Measurements from ENCODE around the gene GRK5.

Gene GRK5

DNA sequence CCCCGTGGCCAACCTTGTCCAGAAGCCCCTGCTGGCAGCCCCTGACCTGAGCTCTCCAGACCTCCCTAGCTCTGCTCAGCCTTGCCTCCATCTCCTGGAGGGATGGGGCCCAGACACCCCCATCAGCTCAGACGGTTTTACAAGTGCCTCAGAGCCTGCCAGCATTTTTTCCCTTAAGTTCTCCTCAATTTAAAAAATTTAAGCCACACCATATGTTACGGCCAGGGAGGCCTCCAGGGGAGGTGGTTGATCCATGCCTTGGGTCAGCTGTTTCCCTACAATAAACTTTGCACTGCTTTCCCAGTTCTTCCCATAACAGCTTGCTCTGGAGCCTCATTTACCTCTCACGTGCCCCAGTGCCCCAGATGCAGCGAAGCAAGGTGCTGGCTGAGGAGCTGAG, 191.6 kb downstream of the GRK5 start:
- TF ChIP-seq, protein P1, sequence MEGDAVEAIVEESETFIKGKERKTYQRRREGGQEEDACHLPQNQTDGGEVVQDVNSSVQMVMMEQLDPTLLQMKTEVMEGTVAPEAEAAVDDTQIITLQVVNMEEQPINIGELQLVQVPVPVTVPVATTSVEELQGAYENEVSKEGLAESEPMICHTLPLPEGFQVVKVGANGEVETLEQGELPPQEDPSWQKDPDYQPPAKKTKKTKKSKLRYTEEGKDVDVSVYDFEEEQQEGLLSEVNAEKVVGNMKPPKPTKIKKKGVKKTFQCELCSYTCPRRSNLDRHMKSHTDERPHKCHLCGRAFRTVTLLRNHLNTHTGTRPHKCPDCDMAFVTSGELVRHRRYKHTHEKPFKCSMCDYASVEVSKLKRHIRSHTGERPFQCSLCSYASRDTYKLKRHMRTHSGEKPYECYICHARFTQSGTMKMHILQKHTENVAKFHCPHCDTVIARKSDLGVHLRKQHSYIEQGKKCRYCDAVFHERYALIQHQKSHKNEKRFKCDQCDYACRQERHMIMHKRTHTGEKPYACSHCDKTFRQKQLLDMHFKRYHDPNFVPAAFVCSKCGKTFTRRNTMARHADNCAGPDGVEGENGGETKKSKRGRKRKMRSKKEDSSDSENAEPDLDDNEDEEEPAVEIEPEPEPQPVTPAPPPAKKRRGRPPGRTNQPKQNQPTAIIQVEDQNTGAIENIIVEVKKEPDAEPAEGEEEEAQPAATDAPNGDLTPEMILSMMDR (IDR thresholded peaks at IDR 0.05; ENCODE audit: extremely low read depth, missing control alignments) = no peak
- no peak for DNase-seq (ENCODE audit: low spot score)

DNA sequence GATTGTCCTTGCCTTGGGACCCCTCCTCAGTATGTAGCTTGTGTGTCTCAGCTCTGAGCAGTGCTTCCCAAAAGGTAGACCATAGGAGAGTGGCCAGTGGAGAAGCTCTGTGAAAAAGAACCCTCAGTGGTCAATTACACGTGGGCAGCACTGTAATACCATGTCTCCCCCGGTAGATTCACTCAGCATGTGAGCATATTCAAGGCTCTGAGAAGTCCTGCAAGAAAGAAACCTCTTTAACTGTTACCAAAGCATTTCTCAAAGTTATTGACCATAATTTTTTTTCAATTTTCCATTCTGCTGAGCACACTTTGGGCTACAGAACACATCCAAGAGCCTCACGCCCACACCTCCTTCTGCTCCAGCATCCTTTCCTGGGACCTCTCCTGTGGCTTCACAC, 192.1 kb downstream of the GRK5 start:
- TF ChIP-seq, protein P1 (IDR thresholded peaks at IDR 0.05; ENCODE audit: extremely low read depth, missing control alignments) = no peak
- no peak for DNase-seq (ENCODE audit: low spot score)

DNA sequence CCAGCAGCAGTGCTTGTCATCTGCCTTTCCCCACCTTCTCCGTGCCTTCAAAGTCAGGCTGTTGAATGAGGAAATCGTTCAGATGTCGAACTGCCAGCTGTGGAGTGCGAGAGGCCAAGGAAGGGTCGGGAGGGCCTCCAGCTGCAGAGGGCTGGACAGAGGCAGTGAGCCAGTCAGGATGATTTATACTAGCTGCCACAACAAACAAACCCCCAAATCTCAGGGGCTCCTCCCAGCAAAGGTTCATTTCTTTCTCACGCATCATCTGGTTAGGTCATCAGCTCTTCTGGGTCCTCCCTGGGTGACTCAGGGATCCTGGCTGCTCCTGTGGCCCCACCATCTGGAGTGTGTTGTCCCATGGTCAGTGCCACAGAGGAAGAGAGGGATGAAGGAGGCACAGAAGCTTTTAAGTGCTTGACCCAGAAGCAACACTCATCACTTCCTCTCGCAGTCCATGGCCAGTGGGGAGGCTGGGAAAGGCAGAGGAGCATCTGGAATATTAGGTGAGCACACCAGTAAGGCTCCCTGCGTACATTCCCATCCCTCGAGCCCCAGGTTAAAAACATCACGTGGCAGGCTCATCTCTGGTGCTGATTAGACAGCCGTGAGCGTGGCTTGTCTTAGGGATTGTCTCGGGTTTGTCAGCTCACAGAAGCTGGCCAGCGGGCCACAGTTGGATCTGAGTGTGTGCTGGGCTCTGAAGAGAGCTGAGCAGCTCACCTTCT, 194.5 kb downstream of the GRK5 start:
- DNase-seq (ENCODE audit: low spot score) = no peak
- TF ChIP-seq, protein P1 (IDR thresholded peaks at IDR 0.05; ENCODE audit: extremely low read depth, missing control alignments) = no peak

DNA sequence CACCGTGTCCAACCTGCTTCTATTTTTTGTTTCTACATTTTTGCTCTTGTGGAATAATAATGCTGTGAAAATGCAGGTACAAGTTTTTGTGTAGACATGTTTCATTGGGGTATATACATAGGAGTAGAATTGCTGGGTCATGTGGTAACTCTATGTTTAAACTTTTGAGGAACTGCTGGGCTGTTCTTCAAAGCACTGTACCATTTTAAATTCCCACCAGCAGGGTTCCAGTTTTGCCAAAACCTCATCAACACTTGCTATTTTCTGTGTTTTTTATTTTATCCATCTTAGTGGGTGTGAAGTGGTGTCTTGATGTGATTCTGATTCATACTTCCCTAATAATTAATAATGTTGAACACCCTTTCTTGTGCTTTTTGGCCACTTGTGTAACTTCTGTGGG, 196.6 kb downstream of the GRK5 start:
- DNase-seq (ENCODE audit: low spot score) = no peak
- TF ChIP-seq, protein P1 (IDR thresholded peaks at IDR 0.05; ENCODE audit: extremely low read depth, missing control alignments) = no peak

DNA sequence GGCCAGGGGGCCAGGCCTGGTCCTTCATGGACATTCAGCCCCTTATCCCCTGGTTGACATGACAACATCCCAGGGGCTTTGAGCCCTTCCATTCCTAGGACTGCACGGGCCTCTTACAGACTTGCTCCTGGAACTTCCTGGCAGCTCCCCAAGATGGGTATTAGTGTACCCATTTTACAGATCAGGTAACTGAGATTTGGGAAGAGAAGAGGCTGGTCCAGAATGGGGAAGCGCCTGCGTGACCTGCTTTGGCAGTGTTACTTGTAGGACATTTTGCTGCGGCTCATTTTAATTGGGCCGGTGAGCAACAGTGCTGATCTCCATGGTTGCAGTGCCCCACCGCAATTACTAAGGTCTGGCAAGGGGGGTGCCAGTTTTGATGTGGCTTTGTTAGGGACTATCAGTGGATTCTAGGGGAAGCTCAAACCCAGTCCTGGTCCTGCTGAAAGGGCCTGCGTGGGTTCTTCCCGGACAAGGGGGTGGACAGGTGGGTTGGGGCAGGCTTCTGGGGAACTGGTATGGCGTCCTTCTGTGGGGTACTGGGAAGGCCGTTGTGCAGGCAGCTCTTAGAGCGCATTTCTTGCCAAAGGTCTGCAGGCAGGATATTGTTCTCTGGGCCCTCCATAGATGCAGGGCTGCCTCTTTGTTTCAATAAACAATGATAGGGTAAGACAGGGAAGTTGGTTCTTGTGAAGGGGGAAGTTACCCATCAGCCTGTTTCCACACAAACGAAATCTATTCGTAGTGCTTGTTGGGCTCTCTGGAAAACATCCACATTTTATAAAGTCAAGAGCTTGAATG, 197.5 kb downstream of the GRK5 start:
- DNase-seq (ENCODE audit: low spot score) = no peak
- TF ChIP-seq, protein P1 (IDR thresholded peaks at IDR 0.05; ENCODE audit: extremely low read depth, missing control alignments) = no peak

DNA sequence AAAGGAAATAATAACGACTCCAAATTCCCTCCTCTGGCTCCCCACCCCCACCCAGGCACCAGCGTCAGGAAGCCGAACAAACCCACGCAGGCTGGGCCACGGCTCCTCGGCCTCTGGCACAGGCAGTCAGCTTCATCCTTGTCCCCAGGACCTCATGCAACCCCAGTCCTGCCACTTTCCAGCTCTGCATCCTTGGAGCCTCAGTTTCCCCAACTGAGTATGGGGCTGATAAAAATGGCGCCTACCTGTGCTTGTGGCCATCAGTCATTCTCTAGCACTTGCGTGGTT, 198.1 kb downstream of the GRK5 start:
- TF ChIP-seq, protein P1 (IDR thresholded peaks at IDR 0.05; ENCODE audit: extremely low read depth, missing control alignments) = no peak
- DNase-seq (ENCODE audit: low spot score) = no peak

DNA sequence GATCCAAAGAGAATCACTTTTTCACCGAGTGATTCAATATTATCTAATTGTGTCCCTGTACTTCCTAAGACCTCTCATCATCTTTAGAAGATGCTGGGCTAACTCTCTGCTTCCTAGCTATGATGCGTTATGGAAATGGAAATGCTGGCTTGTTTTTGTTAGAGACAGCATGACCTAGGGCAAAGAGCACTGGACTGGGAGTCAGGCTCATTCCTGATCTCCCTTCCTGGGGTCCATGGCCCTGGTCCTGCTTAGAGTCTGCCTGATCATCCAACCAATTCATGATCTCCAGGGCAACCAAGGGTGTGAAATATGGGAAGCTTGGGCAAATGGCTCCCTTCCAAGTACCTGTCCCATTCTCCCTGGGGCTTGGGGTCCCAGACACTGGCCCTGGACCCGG, 198.8 kb downstream of the GRK5 start:
- DNase-seq (ENCODE audit: low spot score) = no peak
- TF ChIP-seq, protein P1 (IDR thresholded peaks at IDR 0.05; ENCODE audit: extremely low read depth, missing control alignments) = no peak

Measured in GM20000 (cell line).